ENCODE measurements around the gene DBH. TPM values are rescaled to one million over a fixed set of nuclear protein-coding genes. Genes with fewer than 3 reads are reported as not detected.

The DBH gene
- total and polyA plus RNA-seq, 10 of the 15 experiments (the other 5 are each of a cell fraction or from before 2014, with no cell fraction given) = not detected

DNA sequence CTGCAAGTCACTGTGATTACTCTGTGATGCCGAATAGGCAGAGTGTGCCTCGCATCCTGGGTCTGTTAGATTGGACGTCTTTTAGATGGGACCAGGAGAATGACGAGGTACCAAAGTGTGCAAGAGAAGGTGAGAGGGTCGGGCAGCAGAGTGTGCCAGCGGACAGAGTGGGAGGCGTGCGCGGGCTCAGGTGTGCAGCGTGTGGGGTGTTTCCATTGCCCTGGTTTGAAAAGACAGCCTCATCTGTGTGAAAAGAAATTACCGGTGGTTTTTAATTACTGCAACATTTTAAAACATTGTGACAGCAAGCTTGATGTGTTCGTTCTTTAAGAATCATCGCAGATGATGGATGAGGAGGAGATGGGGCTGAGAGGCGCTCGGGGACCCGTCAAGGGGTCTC is 22.7 kb upstream of the DBH start:
- intact Hi-C loops (cut with micrococcal nuclease; ENCODE audit: unreplicated experiment) = no loop called here
- SMC1A ChIA-PET (ENCODE audit: uncharacterized antibody, unreplicated experiment) = no interaction called here
- ATAC-seq (no peak), FAIRE-seq (no peak), DNase-seq (ENCODE audit: low read depth, low spot score) (no peak)
- Histone ChIP-seq H4K20me1 (ENCODE audit: control insufficient read depth, insufficient read depth) (no peaks in the 10 kb centered on the region), H3K27me3 (replicated peaks in 1 of 2; ENCODE audit: control insufficient read depth in 2 of 2, insufficient read depth in 2 of 2, low read length in 1 of 2) (peaks cover 0 to 3% of the 10 kb centered on the region in 2 experiments; a peak in 2 of 4 replicates), H3K36me3 (ENCODE audit: control insufficient read depth in 2 of 2, insufficient read depth in 2 of 2, low read length in 1 of 2) (no peaks in the 10 kb centered on the region), H2AFZ (ENCODE audit: control insufficient read depth, low read depth, low read length) (no peak overlapping the region), H3K27ac (ENCODE audit: control insufficient read depth, insufficient read depth) (no peak overlapping the region), H3K4me2 (ENCODE audit: control insufficient read depth, insufficient read depth) (no peak overlapping the region), H3K4me1 (ENCODE audit: control insufficient read depth, insufficient read depth, low read length) (no peaks in the 10 kb centered on the region), H3K9me3 (replicated peaks; ENCODE audit: control insufficient read depth, insufficient read depth, low read length) (no peaks in the 10 kb centered on the region), H3K4me3 (no peak overlapping the region), H3K79me2 (ENCODE audit: control insufficient read depth, insufficient read depth, low read length) (no peaks in the 10 kb centered on the region), H3K9ac (ENCODE audit: control insufficient read depth, insufficient read depth, low read length) (no peak overlapping the region)
- TF ChIP-seq ATF7 (IDR thresholded peaks at IDR 0.05; ENCODE audit: low read depth) = no peak
- TF ChIP-seq ZNF622 (IDR thresholded peaks at IDR 0.05) = no peak
- no peak for TF ChIP-seq CBFB (IDR thresholded peaks at IDR 0.05; ENCODE audit: low read depth)
- TF ChIP-seq NFIC (IDR thresholded peaks at IDR 0.05; ENCODE audit: low read depth, low read length) = no peak
- TF ChIP-seq ZBTB33 (IDR thresholded peaks at IDR 0.05) = no peak
- no peak for TF ChIP-seq RBBP5 (conservative IDR thresholded peaks at IDR 0.05)
- no peak for TF ChIP-seq IKZF2 (IDR thresholded peaks at IDR 0.05)
- no peak for TF ChIP-seq MYB (IDR thresholded peaks at IDR 0.05; ENCODE audit: borderline replicate concordance, low read depth, low read length)
- TF ChIP-seq MEF2B (IDR thresholded peaks at IDR 0.05; ENCODE audit: partially characterized antibody, poor library complexity, severe bottlenecking) = no peak
- TF ChIP-seq FOS (IDR thresholded peaks at IDR 0.05; ENCODE audit: borderline replicate concordance, extremely low read depth, insufficient read length) = no peak
- RAD21 ChIA-PET (ENCODE audit: unreplicated experiment) = no interaction called here
- POLR2A ChIA-PET = no interaction called here
- in situ Hi-C loops (cut with MboI) = no loop called here
- no TSS peak for BruUV-seq (replicated peaks)
- 43% methylated on average over 16 of the region's 16 CpGs for WGBS (ENCODE audit: insufficient coverage, insufficient replicate concordance, low lambda C conversion rate, missing lambda C conversion rate)
- CTCF ChIA-PET = no interaction called here
